Activated effector memory CD4-positive, alpha-beta T cell treated with Interleukin-2 at 50 U/mL for 16 hours (primary cell): ENCODE data around the gene RNF168.
"Not testable (repeated sequence)": the region's sequence is repeated elsewhere in the genome, so short reads cannot be mapped to it uniquely, and the experiment has no call there.

ENCODE experiments used
- DNase-seq: peaks from one replicate; pipeline ENCODE4 v3.0.0-alpha.2; 2020

The RNF168 gene

DNA sequence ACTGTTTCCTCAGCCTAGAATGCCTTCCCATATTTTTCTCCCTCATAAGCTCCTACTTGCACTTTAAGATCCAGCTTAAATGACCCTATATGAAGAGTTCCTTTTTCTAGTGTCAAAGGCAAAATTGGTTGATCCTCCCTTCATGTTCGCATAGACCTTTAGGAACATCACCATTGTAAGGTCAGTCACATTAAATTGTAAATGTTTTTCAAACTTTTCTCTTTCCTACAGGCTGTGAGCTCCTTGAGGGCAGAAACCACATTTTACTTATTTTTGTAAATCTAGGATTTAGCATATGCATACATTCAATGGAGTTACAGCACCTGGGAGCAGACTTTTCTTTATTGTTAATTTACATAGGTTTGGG lies 10.8 kb upstream of the RNF168 start:
- no peak for DNase-seq

DNA sequence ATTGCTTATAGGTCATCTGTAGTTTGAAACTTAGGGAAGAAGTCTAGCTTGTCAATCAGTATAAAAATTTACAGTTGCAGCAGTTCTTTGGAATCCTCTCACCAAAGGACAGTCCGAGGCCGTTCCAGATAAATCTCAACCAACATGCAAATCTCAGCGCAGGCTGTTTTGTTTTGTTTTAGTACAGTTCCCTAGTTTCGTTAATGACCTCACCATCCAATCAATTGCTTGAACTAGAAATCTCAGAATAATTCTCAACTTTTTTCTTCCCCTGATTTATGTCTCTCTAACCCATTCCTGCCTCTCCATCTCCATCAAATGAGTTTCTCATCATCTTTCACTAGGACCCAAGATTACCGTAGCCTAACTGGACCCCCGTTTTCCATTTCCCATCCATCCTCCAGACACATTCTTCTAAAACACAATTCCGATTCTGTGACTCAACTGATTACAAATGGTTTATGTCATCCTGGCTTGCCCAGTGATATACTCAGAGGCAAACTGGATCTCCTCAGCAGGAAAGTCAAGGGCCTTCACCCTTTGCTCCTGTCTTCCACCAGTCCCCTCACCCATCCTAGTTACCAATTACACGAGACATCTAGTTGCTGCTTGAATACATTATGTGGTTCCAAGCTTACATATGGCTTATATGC lies 10.3 kb upstream of the RNF168 start:
- DNase-seq = no peak

DNA sequence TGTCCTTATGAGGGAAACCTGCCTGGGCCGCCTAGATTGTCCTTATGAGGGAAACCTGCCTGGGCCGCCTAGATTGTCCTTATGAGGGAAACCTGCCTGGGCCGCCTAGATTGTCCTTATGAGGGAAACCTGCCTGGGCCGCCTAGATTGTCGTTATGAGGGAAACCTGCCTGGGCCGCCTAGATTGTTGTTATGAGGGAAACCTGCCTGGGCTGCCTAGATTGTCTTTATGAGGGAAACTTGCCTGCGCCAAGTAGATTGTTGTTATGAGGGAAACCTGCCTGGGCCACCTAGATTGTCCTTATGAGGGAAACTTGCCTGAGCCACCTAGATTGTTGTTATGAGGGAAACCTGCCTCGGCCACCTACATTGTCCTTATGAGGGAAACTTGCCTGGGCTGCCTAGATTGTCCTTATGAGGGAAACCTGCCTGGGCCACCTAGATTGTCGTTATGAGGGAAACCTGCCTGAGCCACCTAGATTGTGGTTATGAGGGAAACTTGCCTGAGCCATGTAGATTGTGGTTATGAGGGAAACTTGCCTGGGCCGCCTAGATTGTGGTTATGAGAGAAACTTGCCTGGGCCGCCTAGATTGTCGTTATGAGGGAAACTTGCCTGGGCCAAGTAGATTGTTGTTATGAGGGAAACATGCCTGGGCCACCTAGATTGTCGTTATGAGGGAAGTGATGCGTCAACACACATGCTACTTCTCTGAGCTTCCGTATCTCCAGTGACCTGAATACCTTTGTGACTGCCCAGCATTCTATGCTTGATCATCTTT lies 8.3 kb upstream of the RNF168 start:
- DNase-seq = not testable (repeated sequence)

DNA sequence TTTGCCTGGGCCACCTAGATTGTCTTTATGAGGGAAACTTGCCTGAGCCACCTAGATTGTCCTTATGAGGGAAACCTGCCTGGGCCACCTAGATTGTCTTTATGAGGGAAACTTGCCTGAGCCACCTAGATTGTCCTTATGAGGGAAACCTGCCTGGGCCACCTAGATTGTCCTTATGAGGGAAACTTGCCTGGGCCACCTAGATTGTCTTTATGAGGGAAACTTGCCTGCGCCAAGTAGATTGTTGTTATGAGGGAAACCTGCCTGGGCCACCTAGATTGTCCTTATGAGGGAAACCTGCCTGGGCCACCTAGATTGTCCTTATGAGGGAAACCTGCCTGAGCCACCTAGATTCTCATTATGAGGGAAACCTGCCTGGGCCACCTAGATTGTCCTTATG lies 7.5 kb upstream of the RNF168 start:
- not testable (repeated sequence) for DNase-seq

DNA sequence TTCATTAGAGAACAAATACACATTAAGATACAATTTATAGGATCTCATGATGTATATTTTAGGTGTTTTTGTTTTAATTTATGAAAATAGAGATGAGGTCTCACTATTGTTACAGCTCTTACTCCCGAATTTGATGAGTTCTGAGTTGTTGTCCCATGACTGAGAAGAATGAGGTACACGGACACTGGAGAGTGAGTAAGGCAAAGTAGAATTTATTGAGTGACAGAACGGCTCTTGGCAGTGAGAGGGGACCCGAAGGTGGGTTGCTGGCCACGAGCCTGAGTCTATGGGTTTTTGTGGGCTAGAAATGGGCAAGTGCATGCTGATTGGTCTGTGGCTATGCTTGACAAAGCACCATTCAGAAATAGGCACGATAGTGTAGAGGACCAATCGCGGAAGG lies 3.1 kb upstream of the RNF168 start:
- DNase-seq = no peak

DNA sequence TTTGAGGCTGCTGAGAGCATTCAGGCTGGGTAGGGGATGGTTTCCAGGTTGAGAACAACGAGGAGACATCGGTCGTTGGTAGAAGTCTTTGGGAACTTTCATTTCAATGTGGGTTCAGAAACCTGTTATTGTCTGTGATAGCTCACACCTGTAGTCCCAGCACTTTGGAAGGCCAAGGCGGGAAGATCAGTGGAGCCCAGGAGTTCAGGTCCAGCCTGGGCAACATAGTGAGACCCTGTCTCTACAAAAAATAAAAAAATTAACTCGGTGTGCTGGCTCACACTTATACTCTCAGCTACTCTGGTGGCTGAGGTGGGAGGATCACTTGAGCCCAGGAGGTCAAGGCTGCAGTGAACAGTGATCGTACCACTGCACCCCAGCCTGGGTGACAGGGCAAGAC lies 988 bp upstream of the RNF168 start:
- DNase-seq = no peak

DNA sequence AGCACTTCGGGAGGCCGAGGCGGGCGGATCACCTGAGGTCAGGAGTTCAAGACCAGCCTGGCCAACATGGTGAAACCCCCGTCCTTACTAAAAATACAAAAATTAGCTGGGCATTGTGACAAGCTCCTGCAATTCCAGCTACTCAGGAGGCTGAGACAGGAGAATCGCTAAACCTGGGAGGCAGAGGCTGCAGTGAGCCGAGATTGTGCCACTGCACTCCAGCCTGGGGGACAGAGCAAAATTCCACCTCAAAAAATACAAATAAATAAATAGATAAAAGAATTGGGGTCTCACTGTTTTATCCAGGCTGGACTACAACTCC lies 470 bp upstream of the RNF168 start:
- DNase-seq = not testable (repeated sequence)

DNA sequence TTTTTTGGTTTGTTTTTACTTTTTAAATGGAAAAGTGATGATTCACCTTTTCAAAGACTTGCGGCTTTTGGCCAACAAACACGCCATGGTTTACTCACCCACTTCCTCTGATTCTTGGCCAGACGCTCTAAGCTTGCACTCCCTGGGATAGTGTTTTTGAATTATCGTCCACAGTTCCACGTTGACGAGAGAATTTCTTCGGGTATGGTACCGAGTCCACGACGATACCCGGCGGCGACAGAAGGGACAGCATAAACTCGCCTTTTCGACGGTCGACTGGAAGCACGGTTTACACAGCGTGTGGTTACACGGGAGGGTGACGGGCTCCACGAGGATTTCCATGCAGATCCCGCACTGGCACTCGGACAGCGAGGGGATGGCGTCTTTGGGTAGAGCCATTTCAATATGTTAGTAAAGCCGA lies 783 bp downstream of the RNF168 start:
- peak; percentile 54 for DNase-seq

DNA sequence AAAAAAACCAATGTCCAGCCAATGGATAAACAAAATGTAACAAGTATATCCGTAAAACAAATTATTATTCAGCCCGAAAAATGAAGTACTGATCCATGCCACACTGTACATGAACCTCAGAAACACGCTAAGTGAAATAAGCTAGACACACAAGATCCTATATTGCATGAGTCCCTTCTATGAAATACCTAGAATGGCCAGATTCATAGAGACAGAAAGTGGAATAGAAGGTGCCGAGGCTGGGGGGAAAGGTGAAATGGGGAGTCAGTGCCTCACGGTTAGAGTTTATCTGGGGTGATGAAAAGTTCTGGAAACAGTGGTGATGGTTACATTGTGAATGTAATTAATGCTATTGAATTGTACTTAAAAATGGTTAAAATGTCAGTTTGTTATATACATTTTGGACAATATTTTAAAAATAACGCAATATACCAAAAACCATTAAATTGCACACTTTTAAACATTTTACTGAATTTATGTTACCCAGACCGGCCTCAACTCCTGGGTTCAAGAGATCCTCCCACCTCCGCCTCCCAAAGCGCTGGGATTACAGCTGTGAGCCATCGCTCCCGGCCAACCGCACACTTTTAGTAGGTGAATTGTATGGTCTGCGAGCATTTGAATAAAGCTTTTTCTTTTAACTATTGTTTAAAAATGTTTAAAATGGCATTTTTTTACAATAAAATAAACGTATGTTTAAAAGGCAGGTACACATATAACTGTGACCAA lies 2.1 kb downstream of the RNF168 start:
- DNase-seq = no peak

DNA sequence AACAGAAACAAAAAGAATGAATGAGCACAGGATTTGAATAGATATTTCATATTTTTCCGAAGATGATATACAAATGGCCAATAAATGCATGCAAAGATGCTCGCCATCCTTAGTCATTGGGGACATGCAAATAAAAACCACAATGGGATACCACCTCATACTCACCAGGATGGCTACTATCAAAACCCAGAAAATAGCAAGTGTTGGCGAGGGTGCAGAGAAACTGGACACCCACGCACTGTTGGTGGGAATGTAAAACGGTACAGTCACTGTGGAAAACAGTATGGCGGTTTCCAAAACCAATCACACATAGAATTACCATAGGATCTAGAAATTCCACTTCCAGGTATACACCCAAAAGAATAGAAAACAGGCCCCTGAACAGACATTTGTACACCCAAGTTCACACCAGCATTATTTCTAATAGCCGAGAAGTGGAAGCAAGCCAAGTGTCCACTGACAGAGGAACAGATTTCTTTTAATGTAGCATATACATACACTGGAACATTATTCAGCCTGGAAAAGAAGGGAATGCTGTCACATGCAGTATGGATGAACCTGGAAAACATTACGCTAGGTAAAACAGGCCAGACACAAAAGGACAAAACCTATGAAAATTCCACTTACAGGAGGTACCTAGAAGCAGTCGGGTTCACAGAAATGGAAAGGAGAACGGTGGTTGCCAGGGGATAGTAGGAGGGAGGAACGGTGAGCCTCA lies 3.6 kb downstream of the RNF168 start:
- no peak for DNase-seq

DNA sequence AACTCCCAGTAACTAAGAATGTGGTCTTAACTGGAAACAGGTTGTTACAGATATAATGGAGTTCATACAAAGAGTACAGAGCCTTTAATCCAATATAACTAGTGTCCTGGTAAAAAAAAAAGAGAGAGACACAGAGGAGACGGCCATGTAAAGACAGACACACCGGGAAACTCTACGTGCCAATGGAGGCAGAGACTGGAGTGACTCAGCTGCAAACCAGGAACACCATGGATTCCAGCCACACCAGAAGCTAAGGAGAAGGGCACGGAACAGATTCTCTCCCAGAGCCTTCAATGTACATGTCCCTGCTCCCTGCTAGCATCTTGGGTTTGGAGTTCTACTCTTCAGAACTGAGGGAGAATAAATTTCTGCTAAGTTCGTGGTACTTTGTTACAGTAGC lies 4.5 kb downstream of the RNF168 start:
- no peak for DNase-seq

DNA sequence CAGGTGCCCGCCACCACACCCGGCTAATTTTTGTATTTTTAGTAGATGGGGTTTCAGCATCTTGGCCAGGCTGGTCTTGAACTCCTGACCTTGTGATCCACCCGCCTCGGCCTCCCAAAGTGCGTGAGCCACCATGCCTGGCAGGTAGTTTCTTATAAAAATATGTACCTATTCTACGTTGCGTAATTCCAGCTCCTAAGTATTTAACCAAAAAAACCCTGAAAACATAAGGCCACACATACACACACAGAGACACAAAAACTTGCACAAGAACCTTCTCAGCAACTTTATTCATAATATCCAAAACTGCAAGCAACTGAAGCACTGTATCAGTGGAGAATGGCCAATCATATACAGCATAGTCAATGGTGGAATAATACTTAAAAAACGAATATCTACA lies 5.3 kb downstream of the RNF168 start:
- DNase-seq = no peak

DNA sequence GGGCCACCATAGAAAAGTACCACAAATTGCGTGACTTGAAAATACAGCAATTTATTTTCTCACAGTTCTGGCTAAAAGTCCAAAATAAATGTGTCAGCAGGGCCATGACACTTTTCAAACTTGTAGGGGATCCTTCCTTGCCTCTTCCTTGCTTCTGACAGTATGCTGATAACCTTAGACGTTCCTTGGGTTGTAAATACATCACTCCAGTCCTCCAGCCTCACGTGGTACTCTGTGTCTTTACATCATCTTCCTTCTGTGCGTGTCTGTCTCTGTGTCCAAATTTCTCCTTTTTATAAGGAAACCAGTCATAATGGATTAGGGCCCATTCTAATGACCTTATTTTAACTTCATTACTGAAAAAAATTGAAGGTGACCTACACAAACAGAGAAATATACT lies 7.4 kb downstream of the RNF168 start:
- DNase-seq = no peak

DNA sequence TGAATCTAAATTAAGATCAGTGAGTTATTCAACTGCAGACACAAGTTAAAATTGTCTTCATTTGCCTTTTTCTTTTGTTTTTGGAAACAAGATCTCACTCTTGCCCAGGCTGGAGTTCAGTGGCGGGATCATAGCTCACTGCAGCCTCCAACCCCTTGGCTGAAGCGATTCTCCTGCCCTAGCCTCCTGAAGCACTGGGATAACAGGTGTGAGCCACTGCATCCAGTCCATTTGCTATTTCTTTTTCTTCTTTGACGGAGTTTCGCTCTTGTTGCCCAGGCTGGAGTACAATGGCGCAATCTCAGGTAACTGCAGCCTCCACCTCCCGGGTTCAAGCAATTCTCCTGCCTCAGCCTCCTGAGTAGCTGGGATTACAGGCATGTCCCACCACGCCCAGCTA lies 10.3 kb downstream of the RNF168 start:
- DNase-seq = no peak

DNA sequence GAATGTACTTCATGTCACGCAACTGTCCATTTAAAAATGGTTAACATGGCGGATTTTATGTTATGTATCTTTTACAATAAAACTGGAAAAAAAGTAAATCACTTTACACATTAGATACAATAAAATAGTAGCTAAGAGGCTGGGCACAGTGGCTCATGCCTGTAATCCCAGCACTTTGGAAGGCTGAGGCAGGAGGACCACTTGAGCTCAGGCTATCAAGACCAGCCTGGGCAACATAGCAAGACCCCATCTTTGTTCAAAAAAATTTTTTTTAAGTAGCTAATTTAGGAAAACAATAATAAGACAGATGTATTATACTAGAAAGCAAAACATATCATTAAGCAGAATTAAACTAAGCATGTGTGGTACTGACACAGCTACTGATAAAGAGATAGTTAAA lies 11.5 kb downstream of the RNF168 start:
- no peak for DNase-seq

DNA sequence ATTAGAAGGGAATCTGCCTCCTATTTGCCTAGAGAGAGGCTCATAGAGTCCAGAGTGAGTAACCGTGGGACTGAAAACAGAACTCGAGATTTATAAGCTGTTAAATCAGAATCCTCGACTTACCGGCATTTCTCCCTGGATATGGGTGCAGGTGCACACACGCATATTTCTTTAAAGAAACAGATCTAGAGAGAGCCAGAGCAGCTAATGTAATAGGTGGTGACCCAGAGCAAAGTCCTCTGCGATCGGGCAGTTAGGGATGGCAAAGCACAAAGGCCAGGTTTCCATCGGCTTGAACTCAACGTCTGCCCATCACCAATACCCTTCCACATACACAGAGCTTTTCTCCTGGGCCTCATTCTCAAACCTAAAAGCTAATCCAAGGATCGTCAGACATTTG lies 13.8 kb downstream of the RNF168 start:
- no peak for DNase-seq

DNA sequence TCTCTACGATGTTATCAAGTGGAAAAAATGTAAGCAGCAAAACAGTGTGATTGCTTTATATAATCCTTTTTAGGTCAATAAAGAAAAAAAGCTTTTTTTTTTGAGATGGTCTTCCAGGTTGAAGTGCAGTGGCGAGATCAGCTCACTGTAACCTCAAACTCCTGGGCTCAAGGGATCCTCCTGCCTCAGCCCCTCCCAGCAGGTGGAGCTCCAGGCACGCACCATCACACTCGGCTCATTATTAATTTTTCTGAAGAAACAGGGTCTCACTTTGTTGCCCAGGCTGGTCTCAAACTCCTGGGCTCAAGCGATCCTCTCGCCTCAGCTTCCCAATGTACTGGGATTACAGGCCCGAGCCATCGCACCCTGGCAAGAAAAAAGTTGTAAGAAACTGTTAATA lies 17.3 kb downstream of the RNF168 start:
- DNase-seq = no peak

DNA sequence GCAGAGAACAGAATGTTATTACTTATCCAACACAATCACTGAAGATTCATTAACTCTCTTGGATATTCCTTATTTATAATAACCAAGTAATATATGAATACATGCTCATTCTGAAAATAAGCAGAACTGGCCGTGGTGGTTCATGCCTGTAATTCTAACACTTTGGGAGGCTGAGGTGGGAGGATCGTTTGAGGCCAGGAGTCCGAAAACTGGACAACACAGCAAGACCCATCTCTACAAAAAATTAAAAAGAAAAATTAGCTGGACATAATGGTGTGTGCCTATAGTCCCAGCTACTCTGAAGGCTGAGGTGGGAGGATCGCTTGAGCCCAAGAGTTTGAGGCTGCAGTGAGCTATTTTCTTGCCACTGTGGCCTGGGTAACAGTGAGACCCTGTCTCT lies 25.9 kb downstream of the RNF168 start:
- DNase-seq = no peak

DNA sequence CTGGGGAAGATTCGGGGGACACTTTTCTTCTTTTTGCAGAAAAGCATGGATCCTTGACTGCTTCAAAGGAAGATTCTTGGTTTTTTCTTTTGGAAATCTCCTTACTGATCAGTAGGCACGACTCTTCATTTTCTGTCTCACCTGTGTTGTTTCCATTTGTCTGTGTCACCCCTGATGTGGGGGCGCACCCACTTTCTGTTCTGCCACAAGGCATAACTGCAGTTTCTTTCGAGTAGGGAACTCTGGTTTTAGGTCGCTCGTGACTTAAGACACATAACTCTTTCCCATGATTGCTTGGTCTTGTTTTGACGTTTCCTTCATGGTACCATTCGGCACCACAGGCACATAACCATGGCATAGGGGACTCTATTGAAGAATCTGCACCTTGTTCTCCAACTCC lies 31.3 kb downstream of the RNF168 start:
- no peak for DNase-seq

DNA sequence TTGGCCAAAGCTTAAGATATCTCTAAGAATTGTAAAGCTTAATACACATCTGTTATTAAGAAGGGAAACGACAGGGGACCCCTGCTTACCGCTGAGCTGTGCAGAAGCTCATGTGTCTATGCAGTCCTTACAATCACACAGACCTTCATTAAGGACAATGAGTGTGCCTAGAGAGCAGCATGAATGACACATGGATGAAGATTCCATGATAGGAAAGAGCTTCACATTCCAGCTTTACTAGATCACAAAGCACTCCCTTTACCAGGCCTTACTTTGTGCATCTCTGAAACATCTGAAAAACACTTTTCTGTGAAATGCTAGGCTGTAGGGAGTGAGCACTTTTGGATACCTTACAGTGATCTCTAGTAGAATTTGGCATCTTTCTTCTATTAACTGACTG lies 32.0 kb downstream of the RNF168 start:
- DNase-seq = no peak

DNA sequence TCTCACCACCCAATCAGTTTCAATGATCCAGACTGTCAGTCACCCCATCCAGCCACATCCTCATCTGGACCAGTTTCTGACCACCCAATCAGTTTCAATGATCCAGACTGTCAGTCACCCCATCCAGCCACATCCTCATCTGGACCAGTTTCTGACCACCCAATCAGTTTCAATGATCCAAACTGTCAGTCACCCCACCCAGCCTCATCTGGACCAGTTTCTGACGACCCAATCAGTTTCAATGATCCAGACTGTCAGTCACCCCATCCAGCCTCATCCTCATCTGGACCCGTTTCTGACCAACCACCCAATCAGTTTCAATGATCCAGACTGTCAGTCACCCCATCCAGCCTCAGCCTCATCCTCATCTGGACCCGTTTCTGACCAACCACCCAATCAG lies 33.4 kb downstream of the RNF168 start:
- DNase-seq = not testable (repeated sequence)

DNA sequence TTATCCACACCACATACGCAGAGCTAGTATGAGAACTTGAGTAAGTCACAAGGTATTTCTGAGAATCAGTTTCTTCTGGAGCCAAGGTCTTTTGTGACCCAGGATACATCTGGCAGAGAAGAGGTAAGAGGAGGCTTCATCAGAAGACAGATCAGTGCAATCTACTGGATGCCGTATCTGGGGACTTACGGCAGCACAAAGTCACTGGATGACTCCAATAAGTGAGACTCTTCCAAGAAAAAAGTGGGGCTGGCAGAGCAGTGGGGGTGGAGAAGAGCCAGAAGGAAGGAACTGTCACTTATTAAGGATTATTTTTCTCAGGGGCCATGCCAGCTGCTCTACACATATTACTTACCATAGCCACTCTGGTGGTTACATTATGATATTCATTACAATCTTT lies 39.8 kb downstream of the RNF168 start:
- DNase-seq = no peak

DNA sequence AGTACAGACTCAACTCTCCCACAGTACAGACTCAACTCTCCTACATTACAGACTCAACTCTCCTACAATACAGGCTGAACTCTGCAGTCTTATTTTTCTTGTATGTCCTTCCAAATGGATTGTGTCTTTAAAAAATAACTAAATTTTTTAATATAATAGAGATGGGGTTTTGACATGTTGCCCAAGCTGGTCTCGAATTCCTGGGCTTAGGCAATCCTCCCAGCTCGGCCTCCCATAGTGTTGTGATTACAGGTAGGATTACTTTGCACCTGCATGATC lies 40.2 kb downstream of the RNF168 start:
- no peak for DNase-seq
